Liver (tissue), 9 donors: ENCODE data around the gene PRPS1L1. TPM values are rescaled to one million over a fixed set of nuclear protein-coding genes. Genes with fewer than 3 reads are reported as not detected.

Source experiments
- DNase-seq: peaks from one replicate; pipeline ENCODE4 v3.0.0-alpha.2; 2017; ENCODE audit warnings: low spot score
- H3K27ac ChIP-seq, 2 donors: one replicate each; pipeline ENCODE4 v1.7.0; 2013; ENCODE audit warnings: inconsistent platforms in 2 of 2, low read length in 2 of 2, control low read depth in 1 of 2, low read depth in 1 of 2, mild to moderate bottlenecking in 1 of 2
- H3K27me3 ChIP-seq, 4 donors: one replicate each; pipeline versions ENCODE4 v1.6.1 to v1.7.0; 2013; ENCODE audit warnings: low read length in 3 of 4, inconsistent platforms in 1 of 4, mild to moderate bottlenecking in 1 of 4, moderate library complexity in 1 of 4; ENCODE audit not compliant: control insufficient read depth in 4 of 4, insufficient read depth in 4 of 4
- H3K36me3 ChIP-seq, 4 donors: one replicate each; pipeline versions ENCODE4 v1.6.1 to v1.7.0; 2013; ENCODE audit warnings: low read length in 3 of 4, mild to moderate bottlenecking in 3 of 4, low read depth in 1 of 4, moderate library complexity in 1 of 4; ENCODE audit not compliant: control insufficient read depth in 4 of 4, insufficient read depth in 3 of 4
- H3K4me1 ChIP-seq, 4 donors: one replicate each; pipeline versions ENCODE4 v1.6.1 to v1.7.0; 2013; ENCODE audit warnings: low read length in 3 of 4, mild to moderate bottlenecking in 3 of 4, moderate library complexity in 1 of 4; ENCODE audit not compliant: control insufficient read depth in 4 of 4, insufficient read depth in 4 of 4
- H3K4me3 ChIP-seq, 3 donors: one replicate each; pipeline versions ENCODE4 v1.6.1 to v1.7.0; 2013; ENCODE audit warnings: low read length in 3 of 3, control low read depth in 1 of 3, low read depth in 1 of 3, mild to moderate bottlenecking in 1 of 3
- H3K9ac ChIP-seq, 2 donors: one replicate each; pipeline ENCODE4 v1.7.0; 2013; ENCODE audit warnings: low read length in 2 of 2, mild to moderate bottlenecking in 2 of 2, moderate library complexity in 2 of 2, control low read depth in 1 of 2, low read depth in 1 of 2
- H3K9me3 ChIP-seq, 4 donors: one replicate each; pipeline versions ENCODE4 v1.6.1 to v1.7.0; 2013; ENCODE audit warnings: low read length in 3 of 4; ENCODE audit not compliant: control insufficient read depth in 4 of 4
- ATF3 ChIP-seq: IDR thresholded peaks from 2 replicates; pipeline ENCODE4 v1.6.1; 2016; ENCODE audit warnings: antibody characterized with exemption
- EGR1 ChIP-seq, 2 donors: IDR thresholded peaks; 2 replicates each; pipeline ENCODE4 v1.6.1; 2016 to 2018; ENCODE audit warnings: antibody characterized with exemption in 2 of 2, low read depth in 2 of 2
- FOXA2 ChIP-seq: IDR thresholded peaks from 2 replicates; pipeline ENCODE4 v1.6.1; 2016; ENCODE audit warnings: antibody characterized with exemption
- GABPA ChIP-seq, 2 donors: IDR thresholded peaks in 1 of 2; conservative IDR thresholded peaks in 1 of 2; 2 replicates each; pipeline ENCODE4 v1.6.1; 2016; ENCODE audit warnings: antibody characterized with exemption in 2 of 2, mild to moderate bottlenecking in 1 of 2, moderate library complexity in 1 of 2
- HNF4A ChIP-seq, 2 donors: conservative IDR thresholded peaks; 2 replicates each; pipeline ENCODE4 v1.6.1; 2016; ENCODE audit warnings: antibody characterized with exemption in 2 of 2, mild to moderate bottlenecking in 2 of 2
- JUND ChIP-seq, 2 donors: IDR thresholded peaks; 2 replicates each; pipeline ENCODE4 v1.6.1; 2016; ENCODE audit warnings: antibody characterized with exemption in 2 of 2
- RAD21 ChIP-seq, 2 donors: IDR thresholded peaks; 2 replicates each; pipeline ENCODE4 v1.6.1; 2016; ENCODE audit warnings: antibody characterized with exemption in 2 of 2, mild to moderate bottlenecking in 2 of 2
- REST ChIP-seq: IDR thresholded peaks from 2 replicates; pipeline ENCODE4 v1.6.1; 2016; ENCODE audit warnings: antibody characterized with exemption, mild to moderate bottlenecking
- SP1 ChIP-seq: IDR thresholded peaks from 2 replicates; pipeline ENCODE4 v1.6.1; 2018; ENCODE audit warnings: antibody characterized with exemption, mild to moderate bottlenecking
- TAF1 ChIP-seq: conservative IDR thresholded peaks from 2 replicates; pipeline ENCODE4 v1.6.1; 2016; ENCODE audit warnings: antibody characterized with exemption, mild to moderate bottlenecking
- ZBTB33 ChIP-seq: IDR thresholded peaks from 2 replicates; pipeline ENCODE4 v1.6.1; 2016; ENCODE audit warnings: antibody characterized with exemption
- WGBS: extraction: QIAGEN DNeasy Blood & Tissue Kit; methylation state at CpG from one replicate; pipeline ENCODE4 v1.1.7; 2013; 5-methylcytosine and 5-hydroxymethylcytosine counted together
- polyA plus RNA-seq, 2 donors: library from polyadenylated mRNA; stranded (reverse) in 1 of 2; unstranded in 1 of 2; fragments of 200-250 nt in 1 of 2; fragments of >200 nt in 1 of 2; fragmentation: Nextera tagmentation in 1 of 2; extraction: Ambion mirVana in 1 of 2; gene quantifications; one replicate each; pipeline versions ENCODE4 v1.2.1 to v1.2.3, GENCODE V29; 2013 to 2015
- total RNA-seq, 2 donors: library from RNA; depleted of rRNA; stranded (reverse); fragments of >200 nt; gene quantifications; one replicate each; pipeline ENCODE4 v1.2.3, GENCODE V29; 2014
- donor health status: healthy.
- donor health status: healthy.
- donor health status: healthy.
- donor health status: healthy.
- donor health status: healthy.

PRPS1L1 gene
- total and polyA plus RNA-seq, 4 donors = not detected

- H3K9ac ChIP-seq = no peak overlapping the region
- H3K4me1 ChIP-seq = no peaks in the 10 kb centered on the region
- no peak for TF ChIP-seq ZBTB33
- no peak for TF ChIP-seq HNF4A (conservative IDR thresholded peaks at IDR 0.05)
- 77% methylated on average over 4 of the region's 4 CpGs for WGBS
- no peak for DNase-seq
- no peak overlapping the region for H3K4me3 ChIP-seq
- H3K27me3 ChIP-seq = peaks cover 0 to 4% (median 2%) of the 10 kb centered on the region in 4 donors
- H3K36me3 ChIP-seq = no peaks in the 10 kb centered on the region
- H3K27ac ChIP-seq = no peak overlapping the region
- no peaks in the 10 kb centered on the region for H3K9me3 ChIP-seq
Observed at GRCh38 chr7:18059171-18059570, 31.5 kb upstream of the PRPS1L1 start.

GRCh38 chr7:18053941-18054340 is 26.3 kb upstream of the PRPS1L1 start:
- no peaks in the 10 kb centered on the region for H3K36me3 ChIP-seq
- H3K9ac ChIP-seq = no peak overlapping the region
- no peak overlapping the region for H3K27ac ChIP-seq
- H3K4me1 ChIP-seq = no peaks in the 10 kb centered on the region
- peaks cover 0 to 5% (median 4%) of the 10 kb centered on the region in 4 donors for H3K27me3 ChIP-seq
- TF ChIP-seq TAF1 (no peak), GABPA (IDR thresholded peaks at IDR 0.05 in 1 of 2, conservative IDR thresholded peaks at IDR 0.05 in 1 of 2) (no peak), FOXA2 (no peak), SP1 (no peak), REST (no peak), EGR1 (IDR thresholded peaks at IDR 0.05; ENCODE audit: low read depth in 2 of 2) (no peak), RAD21 (IDR thresholded peaks at IDR 0.05) (no peak), ATF3 (no peak), JUND (IDR thresholded peaks at IDR 0.05) (no peak), ZBTB33 (no peak)
- no peak overlapping the region for H3K4me3 ChIP-seq
- WGBS = 83% methylated on average over 2 of the region's 2 CpGs
- H3K9me3 ChIP-seq = no peaks in the 10 kb centered on the region
- no peak for DNase-seq
